NCI-H1436 (cell line): ENCODE results near the gene CHN2.
A peak's percentile ranks its signal among the peaks of the same experiment; 100 is the strongest.
"Not testable (repeated sequence)": the region's sequence is repeated elsewhere in the genome, so short reads cannot be mapped to it uniquely, and the experiment has no call there.

ENCODE experiments used
- DNase-seq: peaks from one replicate; lab custom pipeline; 2025; lab: John Stamatoyannopoulos, UW

CHN2 gene

GRCh38 chr7:29255906-29256692 lies 61.5 kb downstream of the CHN2 start:
- no peak for DNase-seq

DNA sequence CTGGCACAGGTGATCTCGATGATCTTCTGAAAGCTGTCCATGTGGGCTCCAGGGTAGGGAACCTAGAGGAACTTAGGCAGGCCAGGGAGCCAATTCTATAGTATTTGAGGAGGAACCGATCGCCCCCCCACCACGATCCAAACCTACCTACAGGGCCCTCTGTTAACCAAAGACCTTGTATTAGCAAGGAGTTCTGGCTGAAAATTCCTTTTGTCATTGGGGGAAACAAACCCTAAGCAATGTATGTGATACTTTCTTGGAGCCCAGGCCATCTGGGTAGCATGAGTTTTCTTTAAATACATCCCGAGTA lies 62.1 kb downstream of the CHN2 start:
- no peak for DNase-seq

DNA sequence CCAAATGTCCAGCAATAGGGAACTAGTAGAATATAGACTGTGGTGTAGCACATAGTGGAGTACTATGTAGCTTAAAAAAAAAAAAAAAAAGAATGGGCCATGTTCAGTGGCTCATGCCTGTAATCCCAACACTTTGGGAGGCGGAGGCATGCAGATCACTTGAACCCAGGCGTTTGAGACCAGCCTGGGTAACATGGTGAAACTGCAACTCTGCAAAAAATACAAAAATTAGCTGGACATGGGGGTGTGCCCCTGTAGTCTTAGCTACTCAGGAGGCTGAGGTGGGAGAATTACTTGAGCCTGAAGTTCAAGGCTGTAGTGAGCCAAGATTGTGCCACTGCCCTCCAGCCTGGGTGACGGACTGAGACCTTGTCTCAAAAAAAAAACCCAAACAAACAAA lies 64.4 kb downstream of the CHN2 start:
- no peak for DNase-seq

- DNase-seq: no peak
Observed at GRCh38 chr7:29262191-29262917, 67.8 kb downstream of the CHN2 start.

DNA sequence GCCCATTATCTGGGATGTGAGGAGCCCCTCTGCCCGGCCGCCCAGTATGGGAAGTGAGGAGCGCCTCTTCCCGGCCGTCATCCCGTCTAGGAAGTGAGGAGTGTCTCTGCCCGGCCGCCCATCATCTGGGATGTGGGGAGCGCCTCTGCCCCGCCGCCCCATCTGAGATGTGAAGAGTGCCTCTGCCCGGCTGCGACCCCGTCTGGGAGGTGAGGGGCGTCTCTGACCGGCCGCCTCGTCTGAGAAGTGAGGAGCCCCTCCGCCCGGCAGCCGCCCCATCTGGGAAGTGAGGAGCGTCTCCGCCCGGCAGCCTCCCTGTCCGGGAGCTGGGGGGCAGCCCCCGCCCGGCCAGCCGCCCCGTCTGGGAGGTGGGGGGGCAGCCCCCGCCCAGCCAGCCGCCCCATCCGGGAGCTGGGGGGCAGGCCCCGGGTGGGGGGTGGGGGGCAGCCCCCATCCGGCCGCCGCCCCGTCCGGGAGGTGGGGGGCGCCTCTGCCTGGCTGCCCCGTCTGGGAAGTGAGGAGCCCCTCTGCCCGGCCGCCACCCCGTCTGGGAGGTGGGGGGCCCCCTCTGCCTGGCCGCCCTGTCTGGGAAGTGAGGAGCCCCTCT lies 69.1 kb downstream of the CHN2 start:
- not testable (repeated sequence) for DNase-seq

DNA sequence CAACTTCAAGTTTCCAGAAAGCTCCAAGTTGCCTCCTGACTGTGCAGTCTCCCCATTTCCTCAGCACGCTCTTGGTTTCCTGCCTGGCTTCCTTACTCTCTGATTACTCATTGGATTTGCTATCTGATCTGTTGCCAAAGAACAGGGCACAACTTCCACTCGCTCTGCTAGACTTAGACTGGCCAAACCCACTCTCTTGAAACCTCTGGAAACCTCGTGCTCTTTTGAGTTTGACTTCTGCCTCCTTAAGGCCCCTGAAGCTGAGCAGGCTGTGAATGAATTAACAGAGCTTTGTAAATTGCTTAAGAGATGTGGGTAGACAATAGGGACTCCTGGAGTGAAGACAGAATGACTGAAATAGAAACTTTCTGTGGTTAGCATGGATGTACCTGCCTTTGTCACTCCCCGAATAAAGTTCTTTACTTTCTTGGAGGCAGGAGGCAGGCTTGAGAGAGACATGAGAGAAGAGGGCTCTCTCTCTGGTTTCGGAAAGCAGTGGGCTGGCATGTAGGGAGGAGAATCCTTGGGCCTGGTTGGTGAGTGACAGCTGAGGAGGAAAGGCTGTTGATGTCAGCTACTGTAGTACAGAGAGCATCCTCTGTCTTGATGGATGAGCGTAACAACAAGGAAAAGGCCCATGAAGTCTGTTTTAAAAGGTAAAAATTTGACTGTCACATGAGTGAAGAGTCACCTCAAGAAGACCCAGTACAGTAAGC lies 70.8 kb downstream of the CHN2 start:
- no peak for DNase-seq

- no peak for DNase-seq
Observed at GRCh38 chr7:29269935-29270334, 75.4 kb downstream of the CHN2 start.

DNA sequence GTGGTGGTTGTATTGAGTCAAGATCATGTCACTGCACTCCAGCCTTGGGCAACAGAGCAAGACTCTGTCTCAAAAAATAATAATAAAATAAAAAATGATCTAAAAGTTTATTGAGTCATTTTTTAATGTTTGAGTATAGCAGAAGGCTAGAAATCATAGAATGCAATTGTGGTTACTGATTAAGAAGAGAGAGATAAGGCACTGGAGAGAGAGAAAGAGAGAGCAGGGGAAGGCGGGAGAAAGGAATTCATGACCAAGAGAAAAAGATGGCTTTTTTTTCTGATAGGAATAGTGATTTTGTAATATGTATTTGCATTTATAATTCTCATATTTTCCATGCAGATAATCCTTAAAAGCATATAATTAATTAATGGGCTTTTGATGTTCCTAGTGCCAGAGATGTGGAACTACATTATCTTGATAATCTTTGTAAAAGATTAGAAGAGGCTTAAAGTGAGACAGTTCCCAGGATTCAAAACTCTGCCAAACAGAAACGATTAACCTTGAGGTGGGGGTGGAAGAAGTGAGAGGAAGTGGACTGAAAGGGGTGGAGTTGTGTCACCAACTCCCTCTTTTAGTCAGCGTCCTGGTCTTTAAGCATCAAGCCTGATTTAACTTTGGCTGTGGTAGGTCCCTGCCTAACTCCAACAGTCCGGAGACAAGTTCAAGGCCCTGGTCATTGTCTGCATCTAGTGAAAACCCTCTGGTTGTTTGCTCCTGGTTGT lies 76.2 kb downstream of the CHN2 start:
- DNase-seq: no peak

DNA sequence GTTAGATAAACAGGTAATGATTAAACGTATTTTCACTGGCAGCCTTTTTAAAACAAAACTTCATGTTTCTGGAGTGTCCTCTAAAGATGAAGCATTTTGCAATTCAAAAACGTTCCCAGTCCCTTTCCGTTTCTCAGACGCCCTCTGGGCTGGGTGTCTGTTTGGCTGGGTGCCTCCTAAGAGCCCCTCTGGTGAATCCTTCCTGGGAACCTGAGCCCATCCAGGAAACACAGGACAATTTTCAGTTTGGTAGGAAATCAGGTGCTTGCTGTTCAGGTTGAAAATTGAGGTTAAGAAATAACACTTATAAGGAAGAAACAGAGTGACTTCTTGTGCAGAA lies 76.7 kb downstream of the CHN2 start:
- no peak for DNase-seq

GRCh38 chr7:29272057-29272456 lies 77.5 kb downstream of the CHN2 start:
- DNase-seq: no peak

DNA sequence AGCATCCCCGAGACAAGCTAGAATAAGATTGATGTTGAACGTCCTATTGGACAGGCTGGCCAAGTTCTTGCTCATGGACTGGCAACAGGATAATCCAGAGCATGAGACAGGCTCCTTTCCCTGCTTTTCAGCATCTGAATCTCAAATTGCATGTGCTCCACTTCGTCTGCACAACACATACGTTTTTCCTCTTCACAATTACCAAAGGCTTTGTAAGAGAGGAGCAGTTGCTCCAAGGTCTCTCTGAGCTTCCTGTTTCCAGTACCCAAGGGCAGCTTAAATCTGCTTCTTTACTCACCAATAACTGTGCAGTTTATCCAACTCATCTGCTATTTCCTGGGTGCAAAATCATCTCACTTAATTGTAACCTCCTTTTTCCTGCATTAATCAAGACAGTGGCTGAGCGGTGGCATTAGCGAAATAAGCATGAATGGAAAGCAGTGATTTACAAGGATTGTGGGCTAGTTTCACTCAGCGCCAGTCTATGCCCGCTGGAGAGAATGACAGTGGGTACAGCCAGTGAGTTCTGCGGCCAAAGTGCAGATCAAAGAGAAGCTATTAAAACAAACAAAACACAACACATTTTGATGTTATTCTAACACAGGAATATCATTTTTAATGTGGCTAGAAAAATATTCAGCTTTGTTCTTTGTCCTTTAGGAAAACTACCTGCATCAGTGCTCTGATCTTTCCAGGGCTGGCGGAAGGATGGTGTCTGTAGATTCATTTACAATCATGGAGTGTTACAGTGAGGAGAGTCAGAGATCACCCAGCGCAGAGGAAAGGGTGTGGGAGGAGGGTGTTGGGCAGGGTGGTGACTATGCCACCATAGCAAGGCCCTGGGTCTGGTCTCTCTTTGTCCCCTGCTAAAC lies 79.8 kb downstream of the CHN2 start:
- no peak for DNase-seq

DNA sequence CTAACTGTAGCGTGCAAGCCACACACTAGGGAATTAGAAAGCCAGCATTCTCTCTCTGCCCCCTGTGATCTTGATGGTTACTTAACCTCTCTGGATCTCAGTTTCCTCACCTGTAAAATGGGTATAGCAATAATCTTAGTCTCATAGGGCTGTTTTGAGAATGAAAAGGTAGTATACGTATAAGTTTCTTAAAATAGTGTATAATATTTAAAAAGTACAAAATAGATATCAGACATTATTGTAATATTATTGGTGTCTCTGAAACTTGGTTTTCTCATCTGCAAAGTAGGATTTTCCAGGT lies 80.4 kb downstream of the CHN2 start:
- DNase-seq: no peak

GRCh38 chr7:29275493-29275892 lies 80.9 kb downstream of the CHN2 start:
- DNase-seq: no peak

GRCh38 chr7:29276199-29276598 lies 81.6 kb downstream of the CHN2 start:
- DNase-seq: no peak

GRCh38 chr7:29276806-29277205 lies 82.2 kb downstream of the CHN2 start:
- no peak for DNase-seq

GRCh38 chr7:29277436-29278215 lies 83.1 kb downstream of the CHN2 start:
- DNase-seq: no peak

- DNase-seq: peak; percentile 18
Observed at GRCh38 chr7:29278337-29279069, 83.9 kb downstream of the CHN2 start.

- DNase-seq: peak; percentile 65
Observed at GRCh38 chr7:29281782-29282541, 87.4 kb downstream of the CHN2 start.

- DNase-seq: peak; percentile 35
Observed at GRCh38 chr7:29282819-29283414, 88.3 kb downstream of the CHN2 start.
